NCI-H446 treated with DMSO at 0.1 percent for 48 hours (cell line): ENCODE measurements around the gene BIK.

Experiments
- DNase-seq: peaks from one replicate; lab custom pipeline; 2025; lab: John Stamatoyannopoulos, UW

The BIK gene

GRCh38 chr22:43162412-43163150, 52.0 kb downstream of the BIK start:
- DNase-seq, result no peak

DNA sequence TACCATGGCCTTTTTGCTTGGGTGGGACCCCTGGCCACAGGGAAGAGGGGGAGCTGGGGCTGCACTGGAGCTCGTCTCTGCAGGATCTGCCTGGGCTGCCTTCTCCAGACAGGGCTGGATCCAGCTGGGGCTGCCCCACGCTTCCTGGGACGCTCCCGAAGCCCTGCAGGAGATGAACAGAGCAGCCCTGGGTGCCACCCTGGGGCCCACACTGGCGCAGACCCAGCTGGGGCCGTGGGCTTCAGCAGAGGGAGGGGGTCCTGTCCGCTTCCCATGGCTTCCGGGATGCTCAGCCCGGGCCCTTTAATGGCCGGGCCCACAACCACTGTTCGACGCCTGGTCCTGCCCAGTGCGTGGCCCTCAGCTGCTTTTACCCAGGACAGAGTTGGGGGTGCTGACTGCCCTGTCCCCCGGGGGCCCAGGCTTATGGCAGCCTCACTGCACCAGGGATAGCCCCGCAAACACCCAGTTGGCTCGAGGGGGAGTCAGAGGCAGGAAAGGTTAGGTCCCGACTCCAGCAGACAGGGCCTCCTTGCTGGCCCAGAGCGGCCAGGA, 52.8 kb downstream of the BIK start:
- DNase-seq, result no peak

DNA sequence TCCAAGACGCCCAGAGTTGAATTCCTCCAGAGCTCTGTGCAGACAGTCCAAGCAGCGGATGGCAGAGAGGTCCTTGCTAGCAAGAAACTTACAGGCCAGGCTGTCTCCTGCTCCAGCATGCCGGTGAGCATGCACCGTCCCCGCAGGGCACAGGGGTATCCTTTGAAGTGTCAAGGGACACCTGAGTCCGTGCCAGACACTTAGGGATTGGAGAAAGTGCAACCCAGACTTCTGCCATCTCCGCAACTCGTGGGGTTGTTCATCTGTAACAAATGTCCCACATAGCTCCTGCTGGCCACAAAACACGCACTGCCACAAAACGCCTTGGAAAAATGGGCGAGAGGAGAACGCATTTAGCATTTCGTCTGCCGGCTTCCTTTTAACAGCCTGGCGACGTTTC, 54.1 kb downstream of the BIK start:
- no peak for DNase-seq

DNA sequence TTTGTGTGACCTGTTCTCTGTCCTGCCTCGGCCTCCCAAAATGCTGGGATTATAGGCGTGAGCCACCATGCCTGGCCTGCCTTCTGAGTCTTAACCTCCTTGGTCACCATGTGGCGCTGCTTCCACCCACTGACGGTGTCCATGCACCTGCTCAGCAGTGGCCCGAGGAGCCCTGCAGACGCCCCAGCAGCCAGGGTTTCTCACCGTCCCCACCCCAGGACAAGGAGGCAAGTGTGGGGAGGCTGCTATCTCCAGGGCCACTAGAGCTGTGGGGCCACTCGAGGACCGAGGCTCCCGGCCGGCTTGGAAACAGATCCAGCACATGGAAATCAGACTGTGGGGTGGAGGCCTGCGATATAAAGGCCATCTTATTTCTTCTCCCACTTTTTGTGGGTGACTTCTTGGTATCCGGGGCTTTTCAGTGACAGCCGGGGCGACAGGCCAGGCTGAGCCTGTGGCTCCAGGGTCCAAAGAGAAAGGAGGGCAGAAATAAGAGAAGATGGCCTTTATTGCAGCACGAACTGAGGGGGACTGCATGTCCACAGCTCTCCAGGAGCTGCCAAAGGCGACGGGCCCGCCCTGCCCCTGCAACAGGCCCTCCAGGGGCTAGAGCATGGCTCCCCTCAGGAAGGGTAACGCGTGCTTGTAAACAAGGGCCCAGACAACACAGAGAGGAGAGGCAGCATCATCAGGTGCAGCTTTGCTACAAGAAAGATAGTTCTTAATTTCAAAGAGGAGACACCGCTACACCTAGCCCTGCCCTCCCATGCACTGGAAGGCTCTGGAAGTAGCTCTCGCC, 55.8 kb downstream of the BIK start:
- no peak for DNase-seq

DNA sequence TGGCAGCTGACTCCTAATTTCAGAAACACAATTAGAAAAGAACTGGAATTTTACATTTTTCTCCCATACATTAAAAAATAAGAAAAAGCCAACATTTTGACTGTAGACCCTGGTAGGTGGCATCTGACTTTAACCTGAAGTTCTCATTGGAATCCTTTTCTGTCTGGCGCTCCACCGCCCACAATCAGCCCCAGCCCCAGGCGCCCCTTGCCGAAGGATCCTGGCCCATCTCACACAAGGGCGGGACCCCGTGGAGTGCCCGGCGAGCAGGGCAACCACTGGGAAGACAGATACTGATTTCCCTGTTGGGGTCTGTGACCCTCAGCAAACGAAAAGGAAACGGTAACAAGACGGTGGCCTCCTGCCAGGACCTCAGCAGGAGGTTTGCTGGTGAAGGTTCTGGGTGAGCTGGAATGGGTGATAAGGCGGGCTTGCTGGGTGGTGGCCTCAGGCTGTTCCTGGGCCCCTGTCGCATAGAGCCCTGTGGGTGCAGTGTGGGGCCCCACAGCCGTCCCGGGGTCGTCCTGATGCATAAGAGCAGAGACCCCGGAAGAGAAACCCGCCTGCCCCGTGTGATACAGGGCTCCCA, 56.5 kb downstream of the BIK start:
- no peak for DNase-seq

GRCh38 chr22:43168471-43169309, 58.1 kb downstream of the BIK start:
- DNase-seq, result no peak

DNA sequence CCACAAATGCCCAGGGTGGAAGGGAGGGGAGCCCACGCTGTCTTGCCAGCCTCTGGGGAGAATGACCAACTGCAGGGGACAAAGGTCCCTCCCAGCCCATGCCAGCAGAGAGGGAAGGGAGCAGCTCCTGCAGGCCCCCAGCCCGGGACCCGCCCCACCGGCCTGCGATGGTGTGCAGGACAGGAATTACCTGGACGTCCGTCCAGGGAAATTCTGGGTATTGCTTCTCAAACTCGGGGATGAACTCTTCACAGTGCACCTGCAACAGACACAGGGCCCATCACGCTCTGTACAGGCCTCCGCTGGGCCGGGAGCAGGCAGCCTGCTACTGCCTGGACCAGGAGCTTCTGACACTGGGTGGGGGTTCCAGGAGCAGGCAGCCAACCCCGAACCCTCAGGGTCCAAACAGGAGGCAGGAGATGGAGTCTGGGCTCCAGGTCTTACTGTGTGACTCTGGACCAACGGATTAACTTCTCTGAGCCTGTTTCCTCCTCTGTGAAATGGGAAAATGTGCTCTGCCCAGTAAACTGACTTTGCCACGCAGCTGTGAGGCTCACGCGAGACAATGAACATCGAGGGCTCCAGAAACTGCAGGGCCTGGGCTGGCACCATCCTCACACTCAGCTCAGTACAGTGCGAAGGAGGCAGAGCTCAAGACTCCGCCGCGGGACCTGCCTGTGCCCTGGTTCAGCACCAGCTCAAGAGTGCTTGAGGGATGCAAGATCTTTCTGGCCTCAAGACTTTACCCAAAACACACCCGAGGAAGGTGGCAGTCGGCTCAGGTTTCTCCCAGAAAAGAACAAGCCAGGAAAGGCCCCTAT, 59.0 kb downstream of the BIK start:
- DNase-seq, result no peak

DNA sequence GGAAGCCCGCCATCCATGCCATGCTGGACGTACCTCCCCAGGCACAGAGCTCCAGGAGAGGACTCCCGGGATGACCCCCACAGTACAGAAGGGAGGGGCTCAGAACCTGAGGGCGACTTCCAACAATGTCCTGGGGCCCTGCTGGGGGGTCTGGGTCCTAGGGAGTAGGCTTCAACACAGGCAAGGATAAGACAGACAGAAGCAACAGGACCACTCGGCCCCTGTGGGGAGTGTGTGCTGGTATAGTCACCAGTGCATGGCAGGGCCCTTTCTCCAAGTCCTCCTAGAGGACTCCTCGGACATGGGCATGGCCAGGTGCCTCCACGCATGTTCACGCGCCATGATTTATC, 59.6 kb downstream of the BIK start:
- DNase-seq, result no peak

DNA sequence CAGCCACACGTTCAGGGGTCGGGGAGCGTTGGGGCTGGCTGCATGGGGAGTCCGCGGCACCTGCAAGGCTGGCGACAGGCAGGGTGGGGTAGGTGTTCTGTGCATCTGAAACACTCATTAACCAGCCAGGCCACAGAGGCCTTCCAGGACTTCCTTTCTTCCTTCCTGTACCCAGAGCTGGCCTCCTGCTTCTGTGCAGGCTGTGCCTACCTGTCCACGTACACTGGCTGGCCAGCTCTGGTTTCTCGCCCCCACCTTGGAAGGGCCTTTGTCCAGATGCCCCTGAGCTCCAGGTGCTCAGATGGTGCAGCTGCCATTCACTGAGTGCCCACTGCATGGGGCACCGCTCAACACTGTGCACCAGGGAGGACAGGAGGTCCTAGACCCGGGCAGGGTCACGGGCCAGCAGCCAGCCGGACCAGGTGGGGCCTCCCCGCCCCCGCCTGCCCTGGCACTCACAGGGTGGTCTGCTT, 60.5 kb downstream of the BIK start:
- DNase-seq, result no peak

DNA sequence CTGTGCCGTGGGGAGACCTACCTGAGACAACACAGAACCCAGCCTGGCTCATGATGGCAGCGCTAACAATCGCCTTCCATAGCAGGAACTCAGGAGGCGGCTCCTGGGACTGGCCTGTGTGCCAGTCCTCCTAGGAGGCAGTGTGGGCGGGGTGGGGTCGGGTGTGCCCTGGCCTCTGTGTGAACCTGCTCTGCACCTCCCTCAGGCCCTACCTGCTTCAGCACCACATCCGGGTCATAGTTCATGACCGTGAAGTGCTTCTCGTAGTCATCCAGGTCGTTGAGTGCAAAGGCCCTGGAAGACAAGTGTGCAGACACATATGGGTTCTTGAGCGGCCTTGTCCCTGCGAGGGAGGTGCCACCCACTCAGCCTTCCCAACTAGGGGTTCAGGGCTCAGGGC, 61.1 kb downstream of the BIK start:
- no peak for DNase-seq

DNA sequence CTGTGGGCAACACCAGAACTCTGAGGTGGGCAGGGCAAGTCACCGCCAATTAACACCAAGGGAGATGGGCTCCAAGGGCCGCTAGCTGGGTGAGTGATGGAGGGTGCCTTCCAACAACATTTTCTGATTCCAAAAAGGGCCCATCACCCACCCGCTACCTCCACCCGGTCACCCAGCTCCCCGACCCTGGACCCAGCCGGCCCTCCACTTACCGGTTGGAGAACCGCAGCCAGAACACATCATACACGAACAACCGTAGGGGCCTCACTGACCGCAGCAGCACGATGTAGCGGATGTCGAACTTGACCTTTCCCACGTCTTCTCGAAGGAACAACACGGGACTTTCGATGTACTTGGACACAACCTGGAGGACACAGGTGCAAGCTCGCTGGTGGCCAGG, 61.6 kb downstream of the BIK start:
- no peak for DNase-seq

- DNase-seq, result no peak
These were observed 63.0 kb downstream of the BIK start for GRCh38 chr22:43173566-43173965.

GRCh38 chr22:43173976-43174720, 63.6 kb downstream of the BIK start:
- DNase-seq, result no peak

DNA sequence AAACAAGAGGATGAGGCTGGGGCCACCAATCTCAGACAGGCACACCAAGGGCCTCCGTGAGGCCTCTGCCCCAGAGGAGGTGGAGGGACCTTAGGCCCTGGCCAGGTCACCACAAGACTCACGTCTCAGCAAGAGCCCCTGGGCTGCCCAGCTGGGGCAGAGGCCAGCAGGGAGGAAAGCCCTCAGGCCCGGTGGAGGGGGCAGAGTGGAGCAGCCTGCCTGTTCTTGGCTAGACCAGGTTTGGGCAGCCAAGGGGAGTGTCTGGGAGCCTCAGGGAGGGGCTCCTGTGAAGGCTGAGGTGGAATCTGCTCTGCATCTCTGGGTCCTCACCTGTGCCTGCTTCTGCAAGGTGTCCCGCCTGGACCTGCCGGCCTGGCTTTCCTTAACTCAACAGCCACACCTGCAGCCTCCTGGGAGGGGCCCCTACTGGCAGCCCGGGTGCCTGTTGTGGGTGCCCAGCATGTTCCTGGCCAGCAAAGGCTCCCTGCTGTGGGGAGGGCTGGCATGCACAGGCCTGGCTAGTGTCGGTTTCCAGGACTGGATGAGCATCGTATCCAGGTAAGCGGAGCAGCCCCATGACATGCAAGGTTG, 64.5 kb downstream of the BIK start:
- DNase-seq, result no peak

- DNase-seq, result no peak
These were observed 65.5 kb downstream of the BIK start for GRCh38 chr22:43176090-43176489.

- DNase-seq, result no peak
These were observed 66.9 kb downstream of the BIK start for GRCh38 chr22:43177479-43177878.
